Activated T-cell treated with anti-CD3 and anti-CD28 coated beads, Interleukin-2, amount 50 U/mL, for 48 hours (primary cell): Measurements from ENCODE around the gene FOLR2.
"Not testable (repeated sequence)": the region's sequence is repeated elsewhere in the genome, so short reads cannot be mapped to it uniquely, and the experiment has no call there.

Experiments used
- DNase-seq, 2 experiments: peaks; one replicate each; pipeline ENCODE4 v3.0.0-alpha.2; 2020

The FOLR2 gene

DNA sequence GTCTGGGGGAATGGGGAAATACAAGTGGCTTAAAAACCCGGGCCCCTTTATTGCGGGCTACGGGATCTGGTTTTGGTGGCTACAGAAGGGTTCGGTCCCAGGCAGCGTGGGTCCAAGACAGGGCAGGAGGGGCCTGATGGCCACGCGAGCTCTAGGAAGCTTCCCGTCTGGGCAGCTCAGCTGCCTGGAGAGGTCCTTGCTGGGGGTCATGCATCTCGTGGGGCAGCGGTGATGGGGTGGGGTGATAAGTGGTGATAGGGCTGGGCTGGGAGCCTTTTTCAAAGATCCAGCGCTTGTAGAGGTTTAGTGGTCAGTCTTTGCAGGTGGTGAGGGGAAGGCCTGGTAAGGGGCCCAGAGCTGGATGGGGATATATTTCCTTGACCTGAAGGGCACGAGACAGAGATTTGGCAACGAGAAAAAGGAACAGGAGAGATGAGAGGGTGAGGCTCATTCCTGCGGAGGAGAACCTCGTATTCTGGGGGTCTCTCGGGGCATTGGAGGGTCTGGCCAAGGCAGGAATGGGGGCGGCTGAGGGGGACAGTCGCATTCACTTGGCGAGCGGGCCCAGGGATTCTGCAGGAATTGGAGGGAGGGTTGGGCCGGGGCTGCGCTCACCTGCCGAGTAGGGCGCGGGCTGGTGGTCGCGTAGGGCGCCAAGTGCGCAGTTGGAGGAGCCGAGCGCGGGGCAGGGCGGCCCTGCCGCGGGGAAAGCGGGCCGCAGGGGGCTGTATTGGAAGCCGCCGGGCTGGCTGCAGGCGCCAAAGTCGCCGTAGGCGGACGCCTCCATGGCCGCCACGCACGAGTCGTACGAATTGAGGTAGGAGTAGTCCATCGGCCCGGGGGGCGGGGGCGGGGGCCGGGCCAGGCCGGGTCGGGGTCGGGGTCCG is 26.8 kb downstream of the FOLR2 start:
- no peak for DNase-seq

DNA sequence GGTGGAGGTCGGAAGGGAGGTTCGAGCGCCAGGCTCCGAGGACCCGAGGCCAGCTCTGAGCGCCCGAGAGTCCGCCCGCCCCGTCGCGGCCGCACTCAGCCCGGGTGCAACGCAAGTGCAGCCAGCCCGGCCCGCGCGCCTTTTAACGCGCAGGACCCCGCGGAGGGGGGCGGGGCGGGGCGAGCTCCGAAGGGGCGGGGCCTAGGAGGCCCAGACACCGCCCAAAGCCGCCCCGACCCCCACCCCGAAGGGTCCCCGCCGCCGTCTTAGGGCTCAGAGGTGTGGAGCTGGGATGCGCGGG is 27.4 kb downstream of the FOLR2 start, which contains the start of gene PHOX2A:
Gene PHOX2A (minus strand): TSS at position 117 of the 301 bp plus-strand sequence. CDS start 172 bp downstream, outside the sequence.
- DNase-seq: no peak

DNA sequence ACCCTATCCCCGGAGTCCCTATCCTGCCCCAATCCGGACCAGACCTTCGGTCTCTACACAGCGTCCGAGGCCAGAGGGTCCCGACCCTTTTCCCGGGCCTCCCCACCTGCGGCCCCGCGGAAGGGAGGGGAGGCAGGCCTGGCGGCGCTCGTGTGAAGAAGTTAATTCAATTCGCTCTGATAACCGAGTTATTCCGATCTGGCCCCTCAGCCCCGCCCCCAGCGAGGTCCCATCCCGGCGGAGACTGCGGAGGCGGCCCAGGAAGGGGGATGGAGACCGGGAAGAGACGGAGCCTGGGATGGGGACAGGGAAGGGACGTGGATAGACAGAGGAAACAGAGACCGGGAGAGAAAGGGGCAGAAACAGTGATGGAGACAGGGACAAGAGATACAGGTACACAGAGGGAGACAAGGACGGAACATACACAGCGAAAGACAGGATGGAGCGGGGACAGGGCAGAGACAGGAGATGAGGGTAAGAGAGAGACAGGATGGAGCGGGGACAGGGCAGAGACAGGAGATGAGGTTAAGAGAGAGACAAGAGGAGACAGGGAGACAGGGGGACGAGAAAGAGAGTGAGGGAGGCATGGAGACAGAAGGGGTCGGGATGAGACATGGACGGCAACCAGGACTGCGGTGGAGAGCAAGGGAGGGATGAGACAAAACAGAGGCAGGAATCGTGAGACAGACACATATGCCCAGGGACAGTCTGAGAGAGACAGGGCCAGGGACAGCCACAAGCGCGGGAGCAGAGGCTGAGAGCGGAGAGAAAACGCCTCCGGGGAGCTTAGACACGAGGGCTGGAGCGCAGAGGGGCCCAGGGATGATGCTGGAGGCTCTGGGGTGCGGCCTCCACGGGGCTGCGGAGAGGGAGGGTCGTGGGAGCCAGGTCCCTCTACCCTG is 28.0 kb downstream of the FOLR2 start:
- no peak for DNase-seq

DNA sequence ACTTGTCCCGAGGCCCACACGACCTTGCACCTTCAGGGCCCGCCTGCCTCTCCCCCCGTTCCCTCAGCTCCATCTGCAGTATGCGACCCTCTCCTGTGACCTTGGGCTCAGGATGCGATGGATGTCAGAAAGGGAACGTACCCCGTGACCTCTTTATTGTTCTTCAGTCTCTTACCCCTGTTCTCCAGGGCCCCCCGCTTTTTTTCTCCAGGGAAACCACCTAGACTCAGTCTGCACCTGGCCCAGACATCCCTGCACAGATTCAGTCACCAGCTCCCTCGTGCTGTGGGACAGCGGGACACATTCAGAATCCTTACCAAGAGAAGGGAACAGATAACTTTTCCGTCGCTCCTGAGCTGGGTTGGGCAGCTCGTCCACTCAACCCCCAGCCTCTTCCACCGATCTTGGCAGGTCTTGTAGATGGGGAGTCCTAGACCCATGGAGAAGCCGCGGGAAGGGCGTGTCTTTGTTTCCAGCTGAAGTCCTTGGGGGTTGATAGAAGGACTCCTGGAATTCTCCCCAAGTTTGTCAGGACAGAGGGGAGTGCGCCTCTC is 28.7 kb downstream of the FOLR2 start:
- no peak for DNase-seq

DNA sequence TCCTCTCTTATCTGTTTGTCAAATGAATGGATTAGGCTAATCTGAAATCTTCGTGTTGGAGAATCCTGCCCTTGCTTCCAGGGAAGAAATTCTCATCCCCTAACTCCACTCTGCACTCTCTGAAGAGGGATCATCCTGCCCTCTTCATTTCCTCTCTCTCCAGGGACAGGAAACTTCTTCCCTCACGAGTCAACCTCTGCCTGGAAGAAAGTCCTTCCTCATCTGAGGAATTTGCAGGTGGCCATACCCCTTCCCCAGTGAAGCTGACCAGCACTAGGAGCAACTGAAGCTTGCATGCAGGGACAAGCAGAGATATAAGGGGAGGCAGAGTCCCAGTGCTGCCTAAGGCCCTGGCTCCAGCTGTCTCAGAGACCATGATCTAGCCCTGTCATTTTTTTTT is 31.0 kb downstream of the FOLR2 start:
- DNase-seq: no peak

DNA sequence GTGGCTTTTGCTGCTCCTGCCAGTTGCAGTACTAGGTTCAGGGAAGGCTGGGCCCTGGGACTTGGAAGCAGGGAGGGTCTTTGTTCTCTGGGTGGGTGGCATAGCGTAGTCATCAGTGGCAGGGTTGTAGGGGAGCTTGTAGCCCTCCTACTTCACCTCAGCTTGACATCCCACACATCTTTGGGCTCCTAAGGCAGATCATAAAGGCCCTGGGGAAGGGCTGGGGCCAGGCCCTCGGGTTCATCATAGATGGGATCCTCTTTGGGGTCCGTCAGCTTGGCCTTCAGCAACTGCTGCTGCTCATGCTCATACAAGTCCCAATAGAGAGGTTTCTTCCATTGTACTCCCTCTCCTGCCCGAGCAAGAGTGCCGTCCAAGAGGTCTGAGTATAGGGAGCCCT is 33.4 kb downstream of the FOLR2 start:
- no peak for DNase-seq

DNA sequence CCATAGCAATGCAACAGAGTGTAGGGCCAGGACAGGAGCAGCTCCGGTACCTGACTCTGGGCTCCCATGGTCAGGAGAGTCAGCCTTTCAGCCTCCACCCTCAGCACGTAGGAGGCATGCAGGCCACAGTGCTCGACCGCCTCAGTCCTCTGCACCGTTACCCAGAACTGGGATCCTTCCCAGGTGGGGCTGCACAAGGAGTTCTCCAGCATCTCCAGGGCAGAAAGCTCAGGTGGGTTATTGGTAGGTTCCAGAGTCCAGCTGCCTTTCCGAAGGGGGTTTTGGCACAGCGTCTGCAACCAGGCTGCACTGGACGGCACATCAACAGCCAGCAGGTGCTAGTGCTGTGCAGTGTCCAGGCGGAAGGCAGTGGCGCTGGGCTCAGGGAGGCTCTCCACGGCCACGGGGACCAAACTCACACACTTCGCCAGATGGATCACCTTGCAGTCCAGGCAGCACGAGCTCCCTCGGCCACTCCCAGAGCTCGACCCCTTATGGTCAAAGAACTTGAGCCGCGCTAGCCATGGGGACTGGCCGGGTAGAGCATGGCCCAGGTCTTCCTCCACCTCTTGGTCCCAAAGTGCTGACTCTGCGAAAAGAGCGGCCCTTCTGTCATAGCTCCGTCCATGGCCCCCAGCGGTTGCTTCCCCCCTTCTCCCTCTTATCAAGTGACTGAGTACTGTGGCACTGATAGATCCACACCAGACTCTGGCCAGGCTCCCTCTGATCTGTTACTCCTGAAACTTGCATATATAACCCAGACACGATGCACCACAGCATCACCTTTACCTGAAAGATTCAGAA is 34.3 kb downstream of the FOLR2 start:
- no peak for DNase-seq

DNA sequence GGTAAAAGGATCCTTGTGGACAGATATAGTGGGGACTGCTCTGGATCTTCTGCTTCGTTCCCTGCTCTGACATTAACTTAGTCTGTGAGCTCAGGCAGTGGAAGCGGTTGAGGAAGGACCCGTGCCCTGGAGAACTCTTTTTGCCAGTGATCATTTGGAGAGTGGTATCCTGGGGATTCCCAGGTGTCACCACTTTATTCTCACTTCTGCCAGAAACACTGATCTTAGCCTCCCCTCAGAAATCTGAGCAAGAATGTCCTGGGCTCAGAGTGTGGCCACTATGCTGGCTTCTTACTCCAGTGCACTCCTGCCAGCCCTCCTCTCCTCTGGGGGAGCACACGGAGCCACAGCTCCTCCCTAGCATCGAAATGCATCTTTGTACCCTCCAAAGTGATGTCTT is 35.0 kb downstream of the FOLR2 start:
- no peak for DNase-seq

DNA sequence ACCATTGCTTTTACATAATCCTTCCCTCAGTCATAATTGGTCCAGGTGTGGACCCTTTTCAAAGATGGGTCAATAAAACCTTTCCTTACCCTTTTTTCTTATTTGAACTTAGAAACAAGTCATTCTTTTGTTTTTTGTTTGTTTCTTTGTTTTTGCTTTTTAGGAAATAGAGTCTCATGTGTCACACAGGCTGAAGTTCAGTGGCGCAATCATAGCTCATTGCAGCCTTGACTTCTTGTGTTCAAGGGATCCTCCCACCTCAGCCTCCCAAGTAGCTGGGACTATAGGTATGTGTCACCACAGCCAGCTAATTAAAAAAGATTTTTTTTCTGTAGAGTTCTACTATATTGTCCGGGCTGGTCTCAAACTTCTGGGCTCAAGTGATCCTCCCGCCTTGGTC is 36.8 kb downstream of the FOLR2 start:
- no peak for DNase-seq

DNA sequence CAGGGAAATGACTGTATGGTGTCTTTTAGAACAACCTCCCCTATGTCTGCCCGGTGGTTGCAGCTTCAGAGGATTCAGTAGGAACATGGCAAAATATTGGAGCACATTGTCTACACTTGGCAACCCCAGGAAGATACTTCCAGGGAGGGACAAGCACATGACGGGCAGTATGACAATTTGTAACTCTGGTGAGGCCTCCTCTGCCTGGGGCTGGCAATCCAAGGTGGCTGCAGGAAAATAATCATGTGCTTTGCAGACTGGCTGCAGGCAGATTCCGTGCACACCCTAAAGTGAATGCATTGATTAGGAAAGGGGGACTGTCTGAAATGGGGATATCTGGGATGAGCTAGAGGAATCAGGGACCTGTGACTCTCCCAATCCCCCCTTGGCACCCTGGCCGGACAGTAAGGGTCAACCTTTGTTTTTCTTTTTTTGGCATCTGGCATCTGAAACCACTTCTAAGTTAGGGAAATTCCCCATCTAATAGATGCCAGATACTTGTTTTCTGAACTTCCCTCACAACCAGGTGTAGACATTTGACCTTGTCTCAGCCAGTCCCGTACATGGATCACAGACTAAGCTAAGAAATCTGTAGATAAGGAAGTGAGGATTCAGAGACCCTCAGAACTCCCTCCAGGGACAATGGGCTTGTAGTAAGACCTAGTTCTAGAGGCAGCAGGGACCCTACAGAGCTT is 37.9 kb downstream of the FOLR2 start:
- no peak for DNase-seq

DNA sequence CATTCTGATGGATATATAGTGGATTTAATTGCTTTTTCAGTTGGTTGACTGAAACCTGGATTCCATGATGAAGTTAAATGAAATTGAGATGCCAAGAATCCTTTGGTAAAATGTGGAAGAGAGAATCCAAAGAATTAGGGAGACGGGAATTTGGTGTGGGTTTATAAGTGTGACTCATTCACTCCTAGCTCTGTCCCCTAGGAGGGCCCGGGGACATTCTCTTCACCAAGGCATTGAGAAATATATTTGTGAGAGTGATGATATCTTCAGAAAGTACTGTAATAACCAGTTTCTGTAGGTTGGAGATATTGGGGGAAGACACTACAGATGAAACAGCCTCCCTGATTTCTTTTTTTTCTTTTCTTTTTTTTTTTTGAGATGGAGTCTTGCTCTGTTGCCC is 41.0 kb downstream of the FOLR2 start:
- no peak for DNase-seq

DNA sequence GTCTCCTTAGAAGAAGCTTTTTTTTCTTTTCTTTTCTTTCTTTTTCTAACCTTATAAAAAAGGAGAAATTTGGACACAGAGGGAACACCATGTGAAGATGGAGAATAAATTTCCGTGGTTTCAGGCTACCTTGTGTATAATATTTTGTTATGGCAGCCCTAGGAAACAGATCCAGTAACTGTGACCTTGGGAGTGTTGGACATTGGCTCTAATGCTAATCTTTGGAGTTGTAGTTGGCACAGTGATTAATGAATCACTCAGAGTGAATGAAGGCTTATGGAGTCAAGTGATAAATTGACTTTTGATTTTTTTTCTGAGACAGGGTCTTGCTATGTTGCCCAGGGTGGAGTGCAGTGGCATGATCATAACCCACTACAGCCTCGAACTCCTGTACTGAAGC is 42.9 kb downstream of the FOLR2 start:
- no peak for DNase-seq

DNA sequence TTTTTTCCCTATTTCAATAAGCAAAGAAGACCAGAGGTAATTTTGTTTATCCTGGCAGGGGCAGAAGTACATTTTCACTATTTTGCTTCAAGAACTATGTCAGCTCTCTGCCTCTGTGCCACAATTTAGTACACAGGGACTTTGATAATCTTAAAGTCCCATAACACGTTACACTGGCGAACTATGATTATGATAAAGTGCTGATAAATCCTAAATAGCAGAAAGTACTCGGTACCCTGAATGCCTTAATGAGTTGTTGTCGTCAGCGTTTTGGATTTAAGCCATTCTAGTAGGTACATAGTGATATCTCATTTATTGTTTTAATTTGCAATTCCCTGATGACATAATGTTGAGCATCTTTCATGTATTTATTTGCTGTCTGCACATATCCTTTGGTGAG is 44.0 kb downstream of the FOLR2 start:
- no peak for DNase-seq

DNA sequence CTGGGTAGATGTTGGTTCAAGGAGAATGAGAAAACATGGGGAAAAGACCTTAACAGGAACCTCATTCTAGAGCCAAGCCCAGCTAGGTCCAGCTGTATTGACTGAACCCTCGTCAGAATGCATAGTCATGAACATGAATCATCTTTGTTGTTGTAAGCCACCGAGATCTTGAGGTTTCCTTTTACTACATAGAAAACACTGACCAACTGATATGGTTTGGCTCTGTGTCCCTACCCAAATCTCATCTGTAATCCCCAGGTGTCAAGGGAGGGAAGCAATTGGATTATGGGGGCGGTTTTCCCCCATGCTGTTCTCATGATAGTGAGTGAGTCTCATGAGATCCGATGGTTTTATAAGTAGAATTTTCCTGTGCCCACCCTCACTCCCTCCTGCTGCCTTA is 46.8 kb downstream of the FOLR2 start:
- no peak for DNase-seq

DNA sequence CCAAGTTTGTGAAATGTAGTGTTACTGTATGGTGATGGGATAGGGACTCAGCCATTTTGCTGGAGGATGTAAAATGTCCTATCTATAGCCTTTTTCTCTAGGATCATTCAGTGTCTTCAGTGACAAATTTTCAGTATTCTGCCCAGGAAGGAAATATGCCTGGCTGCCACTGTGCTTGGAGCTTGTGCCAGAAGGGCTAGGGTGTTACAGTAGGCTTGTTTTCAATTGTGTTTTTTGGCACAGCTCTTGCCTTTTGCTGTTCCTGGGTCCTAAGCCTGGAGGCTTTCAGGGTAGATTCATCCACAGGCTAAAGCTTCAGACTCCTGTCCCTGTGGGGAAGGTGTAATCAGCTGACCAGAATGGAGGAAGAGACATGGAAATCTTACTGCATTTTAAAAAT is 49.4 kb downstream of the FOLR2 start:
- DNase-seq: no peak

DNA sequence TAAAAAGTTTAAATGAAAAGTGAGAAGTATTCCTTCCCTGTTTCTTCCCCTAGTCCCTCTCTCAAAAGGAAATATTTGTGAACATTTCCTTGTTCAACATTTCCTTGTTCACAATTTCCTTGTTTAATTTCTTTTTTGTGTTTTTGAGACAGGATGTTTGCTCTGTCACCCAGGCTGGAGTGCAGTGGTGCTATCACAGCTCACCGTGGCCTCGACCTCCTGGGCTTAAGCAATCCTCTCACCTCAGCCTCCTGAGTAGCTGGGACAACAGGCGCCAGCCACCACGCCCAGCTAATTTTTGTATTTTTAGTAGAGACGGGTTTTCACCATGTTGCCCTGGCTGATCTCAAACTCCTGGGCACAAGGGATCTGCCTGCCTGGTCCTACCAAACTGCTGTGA is 50.4 kb downstream of the FOLR2 start:
- DNase-seq: not testable (repeated sequence)

DNA sequence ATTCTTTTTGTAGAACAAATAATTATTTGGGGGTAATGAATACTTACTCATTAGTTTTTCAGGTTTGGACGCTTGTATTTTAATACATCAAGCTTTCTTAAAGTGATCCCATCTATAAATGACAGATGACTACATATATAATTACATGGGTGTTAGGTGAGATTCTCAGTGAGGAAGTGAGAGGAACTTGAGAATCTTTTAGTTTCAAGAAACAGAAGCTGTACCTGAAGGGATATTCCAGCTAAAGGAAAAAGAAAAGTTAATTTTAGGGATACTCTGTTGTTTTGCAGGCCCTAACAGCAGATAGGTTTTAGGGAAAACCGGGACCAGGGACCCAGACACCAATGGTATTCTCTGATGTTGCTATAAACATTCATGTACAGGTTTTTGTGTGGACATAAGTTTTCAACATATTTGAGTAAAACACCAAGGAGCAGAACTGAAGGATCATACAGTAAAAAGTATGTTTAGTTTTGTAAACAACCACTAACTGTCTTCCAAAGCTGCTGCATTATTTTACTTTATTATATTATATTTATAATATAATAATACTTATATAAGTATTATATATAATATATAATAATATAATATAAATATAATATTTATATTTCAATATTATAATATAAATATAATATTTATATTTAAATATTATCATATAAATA is 51.5 kb downstream of the FOLR2 start:
- DNase-seq: no peak
